Left ventricle myocardium inferior (tissue), 1 donor: ENCODE measurements around the gene DSC2. TPM values are rescaled to one million over a fixed set of nuclear protein-coding genes. Genes with fewer than 3 reads are reported as not detected.

Experiments
- DNase-seq: peaks from one replicate; pipeline ENCODE4 v3.0.0-alpha.2; 2020
- H3K27ac ChIP-seq: fragments of 200-600 bp; replicated peaks from 2 replicates; pipeline ENCODE4 v1.8.0; 2021
- H3K27me3 ChIP-seq: fragments of 200-600 bp; 2 replicates; pipeline ENCODE4 v1.8.0; 2021; ENCODE audit warnings: low read depth
- H3K36me3 ChIP-seq: fragments of 200-600 bp; 2 replicates; pipeline ENCODE4 v1.8.0; 2021
- H3K4me1 ChIP-seq: fragments of 200-600 bp; 2 replicates; pipeline ENCODE4 v1.8.0; 2021
- H3K4me3 ChIP-seq: fragments of 200-600 bp; 2 replicates; pipeline ENCODE4 v1.8.0; 2021; ENCODE audit warnings: mild to moderate bottlenecking, moderate library complexity
- H3K9me3 ChIP-seq: fragments of 200-600 bp; replicated peaks from 2 replicates; pipeline ENCODE4 v1.8.0; 2021
- intact Hi-C: fragments of 100-400 bp; cut with micrococcal nuclease; formaldehyde crosslinking; loops from one replicate; pipeline ENCODE4 v1.11.0; 2022
- total RNA-seq: library from RNA; stranded (reverse); fragmentation: NEBNext Ultra II Directional; extraction: Animal tissue kit (Norgen Biotek cat#: 25700); gene quantifications from one replicate; pipeline ENCODE4 v1.2.1, GENCODE V29; 2021
- TF ChIP-seq, protein P1 (sequence below): fragments of 200-600 bp; IDR thresholded peaks from 2 replicates; pipeline ENCODE4 v1.8.0; 2021; ENCODE audit warnings: antibody characterized with exemption, mild to moderate bottlenecking, borderline replicate concordance
- donor health status: DM: no; HTN: yes; CAD: no; lungs with severe emphysema.

DSC2 gene
- total RNA-seq, 1 donor from 2014 or later: 24.5 TPM

DNA sequence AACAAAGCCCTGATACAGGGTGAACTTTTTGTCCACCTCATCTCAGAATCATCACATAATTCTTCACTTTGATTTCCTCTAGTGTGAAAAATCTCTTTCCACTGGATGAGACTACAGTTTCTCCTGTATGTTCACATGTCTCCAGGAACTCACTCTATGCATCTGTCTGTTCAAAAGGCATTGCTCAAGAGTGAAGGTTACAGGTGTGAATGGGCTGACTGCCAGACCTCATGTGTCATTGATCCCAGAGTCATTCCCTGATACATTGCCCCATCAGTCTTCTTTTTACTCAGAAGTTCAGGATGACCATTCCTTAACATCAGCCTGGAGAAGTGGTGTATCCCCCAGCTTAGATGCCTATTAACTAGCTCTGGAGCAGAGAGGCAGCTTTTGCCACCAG lies 55.3 kb downstream of the DSC2 start:
- intact Hi-C loops: no loop called here

GRCh38 chr18:31045599-31045998 lies 56.6 kb downstream of the DSC2 start:
- Histone ChIP-seq H3K27ac (no peak overlapping the region), H3K4me1 (peaks cover 24% of the 10 kb centered on the region), H3K36me3 (no peaks in the 10 kb centered on the region), H3K27me3 (peaks cover 59% of the 10 kb centered on the region), H3K4me3 (no peak overlapping the region), H3K9me3 (no peaks in the 10 kb centered on the region)
- intact Hi-C loops: no loop called here
- TF ChIP-seq, protein P1, sequence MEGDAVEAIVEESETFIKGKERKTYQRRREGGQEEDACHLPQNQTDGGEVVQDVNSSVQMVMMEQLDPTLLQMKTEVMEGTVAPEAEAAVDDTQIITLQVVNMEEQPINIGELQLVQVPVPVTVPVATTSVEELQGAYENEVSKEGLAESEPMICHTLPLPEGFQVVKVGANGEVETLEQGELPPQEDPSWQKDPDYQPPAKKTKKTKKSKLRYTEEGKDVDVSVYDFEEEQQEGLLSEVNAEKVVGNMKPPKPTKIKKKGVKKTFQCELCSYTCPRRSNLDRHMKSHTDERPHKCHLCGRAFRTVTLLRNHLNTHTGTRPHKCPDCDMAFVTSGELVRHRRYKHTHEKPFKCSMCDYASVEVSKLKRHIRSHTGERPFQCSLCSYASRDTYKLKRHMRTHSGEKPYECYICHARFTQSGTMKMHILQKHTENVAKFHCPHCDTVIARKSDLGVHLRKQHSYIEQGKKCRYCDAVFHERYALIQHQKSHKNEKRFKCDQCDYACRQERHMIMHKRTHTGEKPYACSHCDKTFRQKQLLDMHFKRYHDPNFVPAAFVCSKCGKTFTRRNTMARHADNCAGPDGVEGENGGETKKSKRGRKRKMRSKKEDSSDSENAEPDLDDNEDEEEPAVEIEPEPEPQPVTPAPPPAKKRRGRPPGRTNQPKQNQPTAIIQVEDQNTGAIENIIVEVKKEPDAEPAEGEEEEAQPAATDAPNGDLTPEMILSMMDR: no peak
- DNase-seq: no peak

More for the DNA sequence above, 55.3 kb downstream of the DSC2 start:
- no peak for DNase-seq
- no peaks in the 10 kb centered on the region for H3K9me3 ChIP-seq
- no peak overlapping the region for H3K27ac ChIP-seq
- no peaks in the 10 kb centered on the region for H3K36me3 ChIP-seq
- peaks cover 45% of the 10 kb centered on the region for H3K27me3 ChIP-seq
- peaks cover 11% of the 10 kb centered on the region for H3K4me1 ChIP-seq
- TF ChIP-seq, protein P1: no peak
- no peak overlapping the region for H3K4me3 ChIP-seq

GRCh38 chr18:31044926-31045325 lies 57.3 kb downstream of the DSC2 start:
- Histone ChIP-seq H3K27ac (no peak overlapping the region), H3K4me3 (no peak overlapping the region), H3K27me3 (peaks cover 65% of the 10 kb centered on the region), H3K9me3 (no peaks in the 10 kb centered on the region), H3K4me1 (peaks cover 24% of the 10 kb centered on the region), H3K36me3 (no peaks in the 10 kb centered on the region)
- no peak for DNase-seq
- intact Hi-C loops: no loop called here
- TF ChIP-seq, protein P1: no peak

DNA sequence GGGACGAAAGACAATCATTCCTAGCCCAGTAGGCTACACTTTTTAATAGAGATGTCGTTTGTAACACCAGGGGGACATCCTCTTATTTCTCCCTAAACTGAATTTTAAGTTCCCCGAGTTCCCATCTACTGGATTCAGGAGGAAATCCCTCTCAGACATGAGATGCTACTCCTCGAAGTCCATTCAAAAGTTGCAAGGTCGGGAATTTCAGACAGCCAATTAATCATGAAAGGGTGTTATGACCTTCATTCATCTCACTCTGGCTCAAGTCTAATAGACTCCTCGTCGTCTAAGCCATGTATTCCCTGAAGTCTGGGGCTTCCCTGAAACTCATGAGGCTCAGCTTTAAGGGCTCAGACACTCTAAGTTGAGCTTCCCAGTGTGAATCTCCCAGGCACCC lies 58.5 kb downstream of the DSC2 start:
- Histone ChIP-seq H3K27me3 (peaks cover 77% of the 10 kb centered on the region), H3K4me3 (no peak overlapping the region), H3K27ac (no peak overlapping the region), H3K9me3 (no peaks in the 10 kb centered on the region), H3K4me1 (peaks cover 24% of the 10 kb centered on the region), H3K36me3 (no peaks in the 10 kb centered on the region)
- DNase-seq: no peak
- TF ChIP-seq, protein P1: no peak
- intact Hi-C loops: no loop called here

DNA sequence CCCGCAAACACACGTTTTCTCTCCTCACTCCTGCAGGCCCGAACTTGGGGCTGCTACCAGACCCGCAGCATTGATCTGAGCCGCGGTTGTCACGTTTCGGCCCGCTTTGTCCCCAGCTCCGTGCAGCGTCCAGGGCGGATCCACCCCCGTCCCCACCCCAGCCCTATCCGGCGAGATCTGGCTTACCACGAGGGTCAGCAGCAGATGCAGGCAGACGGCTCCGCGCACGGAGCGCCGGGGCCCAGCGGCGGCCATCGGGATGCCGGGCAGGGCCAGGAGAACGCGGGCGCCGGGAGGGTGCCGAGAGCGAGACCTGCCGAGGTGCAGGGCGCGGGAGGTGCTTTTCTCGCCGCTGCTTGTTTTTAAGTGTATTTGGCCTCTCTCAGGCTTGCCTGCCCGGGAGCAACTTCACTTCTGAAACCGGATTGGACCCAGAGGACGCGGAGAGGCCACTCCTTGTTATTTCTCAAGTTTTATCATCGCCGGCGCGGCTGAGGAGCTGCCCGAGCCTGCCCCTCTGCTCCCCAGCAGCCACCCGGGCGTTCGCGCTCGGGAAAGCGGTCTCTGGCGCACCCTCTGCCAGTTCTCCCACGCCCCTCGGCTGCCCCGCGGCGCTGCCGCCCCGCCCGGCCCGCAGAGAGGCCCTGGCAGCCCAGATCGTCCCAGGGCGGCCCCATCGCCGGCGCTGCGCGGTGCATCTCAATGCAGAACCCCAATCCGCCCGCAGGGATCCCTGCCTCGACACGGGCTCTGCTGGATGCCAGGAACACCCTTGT lies 59.6 kb downstream of the DSC2 start, which contains the start of gene DSC3:
DSC3 (minus strand) TSS at position 337 of the 776 bp plus-strand sequence; CDS start at position 255, 82 bp downstream.
- intact Hi-C loops: no loop called here
- Histone ChIP-seq H3K4me1 (peaks cover 24% of the 10 kb centered on the region), H3K9me3 (no peaks in the 10 kb centered on the region), H3K36me3 (no peaks in the 10 kb centered on the region), H3K27me3 (peaks cover 89% of the 10 kb centered on the region), H3K4me3 (peak within 1 kb of the TSS; percentile 59), H3K27ac (no peak within 1 kb of the TSS)
- DNase-seq: no peak
- TF ChIP-seq, protein P1: no peak
